B cell (primary cell): ENCODE results near the gene USP12. TPM values are rescaled to one million over a fixed set of nuclear protein-coding genes. Genes with fewer than 3 reads are reported as not detected.

ENCODE experiments used
- ATAC-seq: fragments of 200-7000 bp; cut with Tn5 transposase; one replicate; pipeline ENCODE4 v1.10.0; 2021; ENCODE audit warnings: low read depth, mild to moderate bottlenecking, moderate number of reproducible peaks, moderate library complexity
- CTCF ChIA-PET: fragments of 350-600 bp; sonication (Branson Sonifier 250); formaldehyde crosslinking; loops from one replicate; lab custom pipeline; 2021; ENCODE audit warnings: antibody characterized with exemption, inconsistent platforms; lab: Charles Lee
- POLR2A ChIA-PET: fragments of 350-600 bp; sonication (Branson Sonifier 250); formaldehyde crosslinking; loops from one replicate; lab custom pipeline; 2021; ENCODE audit warnings: antibody characterized with exemption; lab: Charles Lee
- DNase-seq: peaks from one replicate; pipeline ENCODE4 v3.0.0; 2013
- H2AFZ ChIP-seq: 2 replicates; pipeline ENCODE4 v1.6.1; 2012; ENCODE audit warnings: mild to moderate bottlenecking, low read depth, low read length; ENCODE audit not compliant: insufficient read depth, poor library complexity, severe bottlenecking
- H3K27ac ChIP-seq, 2 donors: 1 replicate in 1 of 2; 2 replicates in 1 of 2; pipeline ENCODE4 v1.5.1; 2012 to 2013; ENCODE audit warnings: low read length in 2 of 2, mild to moderate bottlenecking in 2 of 2, moderate library complexity in 1 of 2
- H3K27me3 ChIP-seq, 4 experiments: fragments of 200-600 bp in 1 of 4; sonication (generic) in 1 of 4; replicated peaks in 1 of 4; 1 replicate in 2 of 4; 2 replicates in 2 of 4; pipeline versions ENCODE4 v1.6.1 to v1.7.0; 2013 to 2016; ENCODE audit warnings: low read length in 3 of 4, mild to moderate bottlenecking in 2 of 4, mixed read lengths in 1 of 4, moderate library complexity in 1 of 4; ENCODE audit not compliant: insufficient read depth in 4 of 4, control insufficient read depth in 3 of 4; ENCODE audit errors: control extremely low read depth in 1 of 4
- H3K36me3 ChIP-seq, 2 experiments: replicated peaks in 1 of 2; 1 replicate in 1 of 2; 2 replicates in 1 of 2; pipeline versions ENCODE4 v1.6.1 to v1.7.1; 2013; ENCODE audit warnings: low read length in 1 of 2; ENCODE audit not compliant: insufficient read depth in 2 of 2, control insufficient read depth in 1 of 2; ENCODE audit errors: control extremely low read depth in 1 of 2, extremely low read depth in 1 of 2
- H3K4me1 ChIP-seq, 2 donors: fragments of 200-600 bp in 1 of 2; sonication (generic) in 1 of 2; 1 replicate in 1 of 2; 2 replicates in 1 of 2; pipeline versions ENCODE4 v1.5.1 to v1.6.1; 2013 to 2017; ENCODE audit warnings: low read length in 2 of 2; ENCODE audit not compliant: control insufficient read depth in 2 of 2, insufficient read depth in 2 of 2
- H3K4me2 ChIP-seq: replicated peaks from 2 replicates; pipeline ENCODE3; 2012; ENCODE audit warnings: mild to moderate bottlenecking, low read depth, low read length; ENCODE audit not compliant: poor library complexity, severe bottlenecking
- H3K4me3 ChIP-seq, 5 experiments: fragments of 200-600 bp in 1 of 5; sonication (generic) in 1 of 5; 1 replicate in 3 of 5; 2 replicates in 2 of 5; pipeline versions ENCODE4 v1.5.1 to v1.7.0; 2011 to 2016; ENCODE audit warnings: low read length in 4 of 5, mild to moderate bottlenecking in 4 of 5, low read depth in 2 of 5, control low read depth in 1 of 5, moderate library complexity in 1 of 5; ENCODE audit not compliant: insufficient read depth in 1 of 5; ENCODE audit errors: control extremely low read depth in 1 of 5, extremely low read depth in 1 of 5
- H3K79me2 ChIP-seq: fragments of 200-600 bp; sonication (generic); one replicate; pipeline ENCODE4 v1.6.0; 2016; ENCODE audit warnings: low read length; ENCODE audit not compliant: control insufficient read depth, insufficient read depth
- H3K9ac ChIP-seq: fragments of 200-600 bp; sonication (generic); 2 replicates; pipeline ENCODE4 v1.6.1; 2017; ENCODE audit warnings: mild to moderate bottlenecking, low read length, moderate library complexity
- H3K9me3 ChIP-seq, 3 donors: one replicate each; pipeline versions ENCODE4 v1.6.1 to v1.7.1; 2013; ENCODE audit warnings: low read length in 2 of 3; ENCODE audit not compliant: control insufficient read depth in 2 of 3, insufficient read depth in 1 of 3; ENCODE audit errors: control extremely low read depth in 1 of 3
- H4K20me1 ChIP-seq: 2 replicates; pipeline ENCODE4 v1.6.0; 2012; ENCODE audit warnings: mild to moderate bottlenecking, low read length; ENCODE audit not compliant: insufficient read depth, control insufficient read depth, poor library complexity, severe bottlenecking
- H3K27ac Mint-ChIP-seq: one replicate; pipeline ENCODE4 v1.8.0; 2021; ENCODE audit warnings: mixed read lengths
- H3K27me3 Mint-ChIP-seq: one replicate; pipeline ENCODE4 v1.8.0; 2021; ENCODE audit warnings: mixed read lengths
- H3K4me1 Mint-ChIP-seq: one replicate; pipeline ENCODE4 v1.8.0; 2021; ENCODE audit warnings: mixed read lengths
- H3K4me3 Mint-ChIP-seq: one replicate; pipeline ENCODE4 v1.8.0; 2021; ENCODE audit warnings: mixed read lengths
- H3K9me3 Mint-ChIP-seq: one replicate; pipeline ENCODE4 v1.8.0; 2022; ENCODE audit warnings: mixed read lengths; ENCODE audit not compliant: insufficient read depth
- EZH2 ChIP-seq: IDR thresholded peaks from 2 replicates; pipeline ENCODE4 v1.6.1; 2012; ENCODE audit warnings: borderline replicate concordance, low read depth, mild to moderate bottlenecking, moderate library complexity, low read length; ENCODE audit not compliant: insufficient read depth, poor library complexity, severe bottlenecking
- WGBS: methylation state at CpG from one replicate; pipeline ENCODE4 v1.1.5; 2013; ENCODE audit warnings: missing lambda C conversion rate; ENCODE audit not compliant: insufficient coverage; 5-methylcytosine and 5-hydroxymethylcytosine counted together
- intact Hi-C: fragments of 100-400 bp; cut with micrococcal nuclease; formaldehyde crosslinking; loops from one replicate; pipeline ENCODE4 v1.10.0; 2022
- polyA plus RNA-seq: library from polyadenylated mRNA; depleted of rRNA; stranded (reverse); fragments of >200 nt; gene quantifications from 2 replicates; pipeline ENCODE4 v1.2.3, GENCODE V29; 2012
- total RNA-seq, 2 donors: library from RNA; stranded (reverse); fragments of 120-200 nt in 1 of 2; gene quantifications; 1 replicate in 1 of 2; 2 replicates in 1 of 2; pipeline versions ENCODE4 v1.2.3 to v1.2.4, GENCODE V29; 2013 to 2022
- TF ChIP-seq, protein P1 (sequence below): fragments of 200-600 bp; IDR thresholded peaks from one replicate; pipeline ENCODE4 v1.8.0; 2022; ENCODE audit warnings: antibody characterized with exemption, mild to moderate bottlenecking

Gene USP12
- total and polyA plus RNA-seq, 2 donors (not counting 1 experiment from before 2014, with no cell fraction given), result 21.7 to 46.3 TPM

DNA sequence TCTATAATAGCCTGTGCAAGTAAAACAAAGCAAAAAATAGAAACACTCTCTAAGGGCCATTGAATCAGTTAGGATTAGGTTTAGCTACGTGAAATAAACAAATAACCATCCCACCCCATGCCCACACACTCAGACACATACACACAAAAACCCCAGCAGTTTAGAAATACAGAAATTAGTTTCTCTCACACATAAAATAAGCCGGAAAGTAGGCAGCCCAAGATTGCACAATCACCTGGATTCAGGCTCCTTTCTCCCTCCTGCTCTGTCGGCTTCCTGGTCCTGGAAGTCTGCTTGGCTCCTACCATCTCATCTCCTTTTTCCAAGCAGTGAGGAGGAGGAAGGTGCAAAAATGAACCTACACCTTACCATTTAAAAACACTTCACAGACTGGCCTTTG, 22.6 kb upstream of the USP12 start:
- Histone ChIP-seq H3K4me1 (peaks cover 4 to 5% of the 10 kb centered on the region in 2 donors), H4K20me1 (no peaks in the 10 kb centered on the region), H2AFZ (no peak overlapping the region), H3K79me2 (no peaks in the 10 kb centered on the region), H3K4me3 (no peak overlapping the region), H3K27me3 (peaks cover 0 to 16% (median 2%) of the 10 kb centered on the region in 4 experiments), H3K4me2 (no peak overlapping the region), H3K27ac (no peak overlapping the region), H3K9ac (no peak overlapping the region), H3K9me3 (peaks cover 0 to 5% (median 0%) of the 10 kb centered on the region in 3 donors), H3K36me3 (no peaks in the 10 kb centered on the region)
- Mint-ChIP-seq H3K27ac (no peak overlapping the region), H3K9me3 (no peaks in the 10 kb centered on the region), H3K4me1 (peaks cover 5% of the 10 kb centered on the region), H3K27me3 (peaks cover 12% of the 10 kb centered on the region), H3K4me3 (no peak overlapping the region)
- intact Hi-C loops, result no loop called here
- ChIA-PET CTCF (interaction anchor here (1.8 kb wide), 2 partner anchors 10 to 13 kb away, joined by 4 read pairs; no protein-coding TSS in a partner anchor), POLR2A (no interaction called here)
- ATAC-seq (no peak), DNase-seq (no peak)
- TF ChIP-seq EZH2, result no peak
- TF ChIP-seq, protein P1, sequence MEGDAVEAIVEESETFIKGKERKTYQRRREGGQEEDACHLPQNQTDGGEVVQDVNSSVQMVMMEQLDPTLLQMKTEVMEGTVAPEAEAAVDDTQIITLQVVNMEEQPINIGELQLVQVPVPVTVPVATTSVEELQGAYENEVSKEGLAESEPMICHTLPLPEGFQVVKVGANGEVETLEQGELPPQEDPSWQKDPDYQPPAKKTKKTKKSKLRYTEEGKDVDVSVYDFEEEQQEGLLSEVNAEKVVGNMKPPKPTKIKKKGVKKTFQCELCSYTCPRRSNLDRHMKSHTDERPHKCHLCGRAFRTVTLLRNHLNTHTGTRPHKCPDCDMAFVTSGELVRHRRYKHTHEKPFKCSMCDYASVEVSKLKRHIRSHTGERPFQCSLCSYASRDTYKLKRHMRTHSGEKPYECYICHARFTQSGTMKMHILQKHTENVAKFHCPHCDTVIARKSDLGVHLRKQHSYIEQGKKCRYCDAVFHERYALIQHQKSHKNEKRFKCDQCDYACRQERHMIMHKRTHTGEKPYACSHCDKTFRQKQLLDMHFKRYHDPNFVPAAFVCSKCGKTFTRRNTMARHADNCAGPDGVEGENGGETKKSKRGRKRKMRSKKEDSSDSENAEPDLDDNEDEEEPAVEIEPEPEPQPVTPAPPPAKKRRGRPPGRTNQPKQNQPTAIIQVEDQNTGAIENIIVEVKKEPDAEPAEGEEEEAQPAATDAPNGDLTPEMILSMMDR, result no peak
- WGBS, result 100% methylated on average over 1 of the region's 3 CpGs

DNA sequence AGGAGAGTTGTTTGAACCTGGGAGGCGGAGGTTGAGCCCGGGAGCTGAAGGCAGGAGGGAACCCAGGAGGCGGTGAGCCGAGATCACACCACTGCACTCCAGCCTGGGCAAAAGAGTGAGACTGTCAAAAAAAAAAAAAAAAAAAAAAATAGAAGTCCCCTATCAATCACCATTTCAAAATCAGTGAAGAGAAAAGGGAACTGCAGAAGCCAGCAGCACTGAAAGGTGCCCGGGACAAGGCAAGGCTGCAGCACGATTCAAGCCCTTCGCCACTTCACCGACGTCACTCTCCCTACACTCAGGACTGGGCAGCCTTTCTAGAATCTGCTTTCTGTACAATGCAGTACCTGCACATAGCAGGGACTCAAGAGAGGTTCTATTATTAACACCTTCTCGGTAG, 21.9 kb upstream of the USP12 start:
- H3K27ac ChIP-seq, result no peak overlapping the region
- Mint-ChIP-seq H3K4me1 (peaks cover 5% of the 10 kb centered on the region), H3K27ac (no peak overlapping the region), H3K27me3 (peaks cover 12% of the 10 kb centered on the region), H3K4me3 (no peak overlapping the region), H3K9me3 (no peaks in the 10 kb centered on the region)
- CTCF ChIA-PET, result no interaction called here
- no peak for DNase-seq
- intact Hi-C loops, result no loop called here
- H2AFZ ChIP-seq, result no peak overlapping the region
- WGBS, result 89% methylated on average over 4 of the region's 10 CpGs
- H3K36me3 ChIP-seq, result no peaks in the 10 kb centered on the region
- peaks cover 0 to 5% (median 0%) of the 10 kb centered on the region in 3 donors for H3K9me3 ChIP-seq
- no peak overlapping the region for H3K4me2 ChIP-seq
- POLR2A ChIA-PET, result no interaction called here
- no peak for ATAC-seq
- H4K20me1 ChIP-seq, result no peaks in the 10 kb centered on the region
- H3K27me3 ChIP-seq, result peaks cover 0 to 12% (median 2%) of the 10 kb centered on the region in 4 experiments
- H3K4me1 ChIP-seq, result peaks cover 4 to 5% of the 10 kb centered on the region in 2 donors
- no peak for TF ChIP-seq EZH2
- TF ChIP-seq, protein P1, result no peak
- H3K4me3 ChIP-seq, result no peak overlapping the region
- no peak overlapping the region for H3K9ac ChIP-seq
- no peaks in the 10 kb centered on the region for H3K79me2 ChIP-seq
